Measurements from ENCODE around the gene KCNK13. TPM values are rescaled to one million over a fixed set of nuclear protein-coding genes. Genes with fewer than 3 reads are reported as not detected.
"Not testable (repeated sequence)": the region's sequence is repeated elsewhere in the genome, so short reads cannot be mapped to it uniquely, and the experiment has no call there.

The KCNK13 gene
- total RNA-seq, 1 donor from 2014 or later: not detected

GRCh38 chr14:90198541-90199060 lies 136.8 kb downstream of the KCNK13 start:
- no peak for DNase-seq

- not testable (repeated sequence) for DNase-seq
Measured at GRCh38 chr14:90200546-90200945, 138.8 kb downstream of the KCNK13 start.

GRCh38 chr14:90201344-90201743 lies 139.6 kb downstream of the KCNK13 start:
- no peak for DNase-seq

- no peak for DNase-seq
Measured at GRCh38 chr14:90204516-90204915, 142.7 kb downstream of the KCNK13 start.

- no peak for DNase-seq
Measured at GRCh38 chr14:90213099-90213748, 151.4 kb downstream of the KCNK13 start.

GRCh38 chr14:90228478-90228877 lies 166.7 kb downstream of the KCNK13 start:
- DNase-seq: no peak

GRCh38 chr14:90229942-90230341 lies 168.1 kb downstream of the KCNK13 start:
- not testable (repeated sequence) for DNase-seq

Other genes starting within 250 kb of the KCNK13 start
- gene EFCAB11, start 107.3 kb upstream of the KCNK13 start, total RNA-seq: 6.1 and 6.2 TPM in 2 replicates
- 21.3 and 30.4 TPM in 2 replicates for gene TDP1, start 106.1 kb upstream of the KCNK13 start, total RNA-seq
- gene PSMC1, start 194.6 kb downstream of the KCNK13 start, total RNA-seq: 179 and 245 TPM in 2 replicates

Data from dermis blood vessel endothelial cell (primary cell).